Ectodermal cell (in vitro differentiated cells): ENCODE measurements around the gene CCDC14.

Experiments
- H3K27ac ChIP-seq: 2 replicates; pipeline ENCODE4 v1.7.0; 2013; ENCODE audit warnings: mild to moderate bottlenecking, low read depth, low read length; ENCODE audit not compliant: insufficient read depth, poor library complexity, severe bottlenecking
- H3K27me3 ChIP-seq: 2 replicates; pipeline ENCODE4 v1.7.0; 2013; ENCODE audit warnings: mild to moderate bottlenecking, low read length; ENCODE audit not compliant: insufficient read depth, control insufficient read depth, poor library complexity, severe bottlenecking
- H3K36me3 ChIP-seq: one replicate; pipeline ENCODE4 v1.7.0; 2013; ENCODE audit warnings: low read length; ENCODE audit not compliant: control insufficient read depth, insufficient read depth
- H3K4me1 ChIP-seq: one replicate; pipeline ENCODE4 v1.7.0; 2013; ENCODE audit warnings: low read length; ENCODE audit not compliant: control insufficient read depth, insufficient read depth
- H3K4me3 ChIP-seq: 2 replicates; pipeline ENCODE4 v1.7.0; 2013; ENCODE audit warnings: low read depth, low read length, control low read depth; ENCODE audit not compliant: insufficient read depth
- H3K9me3 ChIP-seq: 2 replicates; pipeline ENCODE4 v1.7.0; 2013; ENCODE audit warnings: mild to moderate bottlenecking, low read length, moderate library complexity; ENCODE audit not compliant: control insufficient read depth
- WGBS, 2 experiments: methylation state at CpG; one replicate each; pipeline ENCODE4 v1.1.7; 2013; ENCODE audit warnings: missing lambda C conversion rate in 2 of 2; 5-methylcytosine and 5-hydroxymethylcytosine counted together

The CCDC14 gene

GRCh38 chr3:123941121-123941520 is 19.9 kb downstream of the CCDC14 start:
- Histone ChIP-seq H3K9me3 (no peaks in the 10 kb centered on the region), H3K4me3 (no peak overlapping the region), H3K27ac (no peak overlapping the region), H3K27me3 (no peaks in the 10 kb centered on the region), H3K4me1 (no peaks in the 10 kb centered on the region), H3K36me3 (peaks cover 18% of the 10 kb centered on the region)
- WGBS, 2 experiments: 94 to 100% methylated on average over 1 of the region's 2 CpGs

- H3K27ac ChIP-seq: no peak overlapping the region
- H3K4me1 ChIP-seq: no peaks in the 10 kb centered on the region
- no peaks in the 10 kb centered on the region for H3K9me3 ChIP-seq
- no peaks in the 10 kb centered on the region for H3K27me3 ChIP-seq
- H3K4me3 ChIP-seq: no peak overlapping the region
- peaks cover 17% of the 10 kb centered on the region for H3K36me3 ChIP-seq
- 80 to 95% methylated on average over 1 to 2 of the region's 2 CpGs for WGBS, 2 experiments
These were observed 21.3 kb downstream of the CCDC14 start for GRCh38 chr3:123939706-123940105.

- Histone ChIP-seq H3K4me1 (no peaks in the 10 kb centered on the region), H3K4me3 (no peak overlapping the region), H3K36me3 (peaks cover 4% of the 10 kb centered on the region), H3K27me3 (no peaks in the 10 kb centered on the region), H3K27ac (no peak overlapping the region), H3K9me3 (no peaks in the 10 kb centered on the region)
- WGBS, 2 experiments: 73 to 82% methylated on average over 1 of the region's 2 CpGs
These were observed 24.6 kb downstream of the CCDC14 start for GRCh38 chr3:123936400-123936799.

GRCh38 chr3:123935830-123936229 is 25.2 kb downstream of the CCDC14 start:
- Histone ChIP-seq H3K27me3 (no peaks in the 10 kb centered on the region), H3K27ac (no peak overlapping the region), H3K36me3 (peaks cover 4% of the 10 kb centered on the region), H3K4me3 (no peak overlapping the region), H3K4me1 (no peaks in the 10 kb centered on the region), H3K9me3 (no peaks in the 10 kb centered on the region)

GRCh38 chr3:123934250-123934649 is 26.8 kb downstream of the CCDC14 start:
- Histone ChIP-seq H3K9me3 (no peaks in the 10 kb centered on the region), H3K27me3 (no peaks in the 10 kb centered on the region), H3K27ac (no peak overlapping the region), H3K4me1 (no peaks in the 10 kb centered on the region), H3K4me3 (no peak overlapping the region), H3K36me3 (peaks cover 15% of the 10 kb centered on the region)
- 86 to 89% methylated on average over 2 of the region's 2 CpGs for WGBS, 2 experiments

DNA sequence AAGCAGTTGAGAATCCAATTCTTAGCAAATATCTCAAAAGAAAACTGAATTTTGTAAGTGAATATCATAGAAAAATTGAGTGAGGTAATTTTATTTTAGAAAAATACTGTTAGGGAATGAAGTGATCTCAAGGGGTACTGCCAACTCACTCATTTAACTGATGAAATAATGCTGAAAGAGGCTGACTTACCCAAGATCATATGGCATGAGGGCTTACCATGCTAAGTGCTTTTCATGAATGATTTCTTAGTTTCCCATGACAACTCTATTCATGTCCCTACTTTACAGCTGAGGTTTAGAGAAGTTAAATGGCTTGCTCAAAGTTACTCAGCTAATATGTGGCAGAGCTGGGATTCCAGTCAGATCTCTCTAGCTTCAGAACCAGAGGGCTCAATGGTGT is 30.6 kb downstream of the CCDC14 start:
- Histone ChIP-seq H3K4me3 (no peak overlapping the region), H3K36me3 (peaks cover 16% of the 10 kb centered on the region), H3K27ac (no peak overlapping the region), H3K27me3 (no peaks in the 10 kb centered on the region), H3K9me3 (no peaks in the 10 kb centered on the region), H3K4me1 (no peaks in the 10 kb centered on the region)

GRCh38 chr3:123929325-123929724 is 31.7 kb downstream of the CCDC14 start:
- Histone ChIP-seq H3K27me3 (no peaks in the 10 kb centered on the region), H3K4me1 (no peaks in the 10 kb centered on the region), H3K9me3 (no peaks in the 10 kb centered on the region), H3K27ac (no peak overlapping the region), H3K36me3 (peaks cover 16% of the 10 kb centered on the region), H3K4me3 (no peak overlapping the region)
- 91 to 98% methylated on average over 8 to 9 of the region's 9 CpGs for WGBS, 2 experiments

DNA sequence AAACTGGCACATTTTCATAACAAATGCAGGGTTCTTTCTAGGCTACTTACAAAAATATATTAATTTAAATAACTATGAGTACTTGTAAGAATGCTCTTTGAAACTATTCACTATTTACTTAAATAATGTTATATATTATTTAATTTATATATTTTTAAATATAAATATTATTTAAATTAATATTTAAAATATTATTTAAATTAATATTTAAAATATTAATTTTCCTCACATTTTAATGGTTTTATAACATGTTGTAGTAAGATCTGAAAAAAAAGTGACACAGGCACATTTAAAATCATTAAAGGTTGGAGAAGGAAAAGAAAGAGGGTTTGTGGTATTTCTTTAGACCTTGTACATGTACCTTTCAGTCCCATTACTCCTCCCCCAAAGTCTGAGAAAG is 34.6 kb downstream of the CCDC14 start:
- Histone ChIP-seq H3K9me3 (no peaks in the 10 kb centered on the region), H3K27me3 (no peaks in the 10 kb centered on the region), H3K27ac (no peak overlapping the region), H3K4me1 (no peaks in the 10 kb centered on the region), H3K36me3 (peaks cover 24% of the 10 kb centered on the region), H3K4me3 (no peak overlapping the region)

GRCh38 chr3:123920868-123921267 is 40.2 kb downstream of the CCDC14 start:
- H3K4me3 ChIP-seq: no peak overlapping the region
- no peaks in the 10 kb centered on the region for H3K27me3 ChIP-seq
- H3K27ac ChIP-seq: no peak overlapping the region
- H3K4me1 ChIP-seq: no peaks in the 10 kb centered on the region
- H3K9me3 ChIP-seq: no peaks in the 10 kb centered on the region
- peaks cover 27% of the 10 kb centered on the region for H3K36me3 ChIP-seq

GRCh38 chr3:123920383-123920782 is 40.6 kb downstream of the CCDC14 start:
- Histone ChIP-seq H3K27me3 (no peaks in the 10 kb centered on the region), H3K27ac (no peak overlapping the region), H3K36me3 (peaks cover 27% of the 10 kb centered on the region), H3K4me1 (no peaks in the 10 kb centered on the region), H3K9me3 (no peaks in the 10 kb centered on the region), H3K4me3 (no peak overlapping the region)
- WGBS, 2 experiments: 92 to 100% methylated on average over 1 of the region's 1 CpG

- peaks cover 27% of the 10 kb centered on the region for H3K36me3 ChIP-seq
- WGBS, 2 experiments: 90 to 91% methylated on average over 3 of the region's 3 CpGs
These were observed 41.7 kb downstream of the CCDC14 start for GRCh38 chr3:123919353-123919752.

More at GRCh38 chr3:123919353-123919752, 41.7 kb downstream of the CCDC14 start:
- H3K4me1 ChIP-seq: no peaks in the 10 kb centered on the region
- H3K27ac ChIP-seq: no peak overlapping the region
- H3K27me3 ChIP-seq: no peaks in the 10 kb centered on the region
- no peak overlapping the region for H3K4me3 ChIP-seq
- H3K9me3 ChIP-seq: no peaks in the 10 kb centered on the region
